HG02840 (cell line): ENCODE data around the gene GDPGP1.
A peak's percentile ranks its signal among the peaks of the same experiment; 100 is the strongest.

Source experiments
- ATAC-seq: cut with Tn5 transposase; IDR thresholded peaks from one replicate; pipeline ENCODE4 v1.9.1; 2021; ENCODE audit warnings: mild to moderate bottlenecking, moderate library complexity, moderate number of reproducible peaks; ENCODE audit not compliant: unreplicated experiment, low FRiP score

GDPGP1 gene

DNA sequence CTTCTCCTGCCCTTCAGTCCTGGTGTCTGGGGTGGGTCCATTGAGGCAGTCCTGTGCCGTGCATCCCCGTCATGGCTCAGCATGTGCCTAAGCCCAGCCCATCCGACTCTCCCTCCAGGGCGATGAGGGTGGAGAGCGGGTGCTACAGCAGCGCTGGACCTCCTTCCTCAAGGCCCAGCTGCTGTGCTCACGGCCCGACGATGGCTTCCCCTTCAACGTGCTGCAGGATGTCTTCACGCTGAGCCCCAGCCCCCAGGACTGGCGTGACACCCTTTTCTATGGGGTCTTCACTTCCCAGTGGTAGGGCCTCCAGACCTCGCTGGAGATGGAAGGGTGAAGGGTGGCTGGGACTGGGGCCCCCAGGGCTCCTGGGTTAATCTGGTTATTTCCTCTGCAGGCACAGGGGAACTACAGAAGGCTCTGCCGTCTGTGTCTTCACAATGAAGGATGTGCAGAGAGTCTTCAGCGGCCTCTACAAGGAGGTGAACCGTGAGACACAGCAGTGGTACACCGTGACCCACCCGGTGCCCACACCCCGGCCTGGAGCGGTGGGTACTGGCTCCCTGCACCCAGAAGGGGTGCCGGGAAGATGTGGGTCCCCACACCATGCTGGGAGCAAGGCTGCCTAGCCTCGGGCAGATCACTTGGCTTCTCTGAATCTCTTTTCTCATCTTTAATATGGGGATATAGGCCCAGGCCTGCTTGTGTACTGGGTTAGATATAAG, 10.4 kb upstream of the GDPGP1 start:
- ATAC-seq = no peak

GRCh38 chr15:90225047-90225446, 9.0 kb upstream of the GDPGP1 start:
- ATAC-seq = no peak

GRCh38 chr15:90225504-90226234, 8.3 kb upstream of the GDPGP1 start:
- ATAC-seq = no peak

DNA sequence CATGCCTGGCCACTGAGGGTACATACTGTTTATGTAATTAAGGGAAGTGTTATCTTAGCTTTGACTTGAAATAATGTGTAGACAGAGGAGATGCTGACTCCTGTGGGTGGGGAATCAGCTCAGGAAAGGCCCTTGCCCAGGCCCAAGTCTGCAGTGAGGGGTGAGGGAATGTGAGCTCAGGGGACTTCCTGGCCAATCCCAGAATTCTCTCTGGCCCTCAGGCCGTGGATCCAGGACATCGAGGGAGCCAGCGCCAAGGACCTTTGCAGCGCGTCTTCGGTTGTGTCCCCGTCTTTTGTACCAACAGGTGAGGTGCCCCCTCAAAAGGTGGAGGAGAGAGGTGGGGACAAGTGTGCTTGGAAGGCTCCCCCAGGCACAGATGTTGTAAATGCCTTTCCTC, 6.7 kb upstream of the GDPGP1 start:
- ATAC-seq = no peak

DNA sequence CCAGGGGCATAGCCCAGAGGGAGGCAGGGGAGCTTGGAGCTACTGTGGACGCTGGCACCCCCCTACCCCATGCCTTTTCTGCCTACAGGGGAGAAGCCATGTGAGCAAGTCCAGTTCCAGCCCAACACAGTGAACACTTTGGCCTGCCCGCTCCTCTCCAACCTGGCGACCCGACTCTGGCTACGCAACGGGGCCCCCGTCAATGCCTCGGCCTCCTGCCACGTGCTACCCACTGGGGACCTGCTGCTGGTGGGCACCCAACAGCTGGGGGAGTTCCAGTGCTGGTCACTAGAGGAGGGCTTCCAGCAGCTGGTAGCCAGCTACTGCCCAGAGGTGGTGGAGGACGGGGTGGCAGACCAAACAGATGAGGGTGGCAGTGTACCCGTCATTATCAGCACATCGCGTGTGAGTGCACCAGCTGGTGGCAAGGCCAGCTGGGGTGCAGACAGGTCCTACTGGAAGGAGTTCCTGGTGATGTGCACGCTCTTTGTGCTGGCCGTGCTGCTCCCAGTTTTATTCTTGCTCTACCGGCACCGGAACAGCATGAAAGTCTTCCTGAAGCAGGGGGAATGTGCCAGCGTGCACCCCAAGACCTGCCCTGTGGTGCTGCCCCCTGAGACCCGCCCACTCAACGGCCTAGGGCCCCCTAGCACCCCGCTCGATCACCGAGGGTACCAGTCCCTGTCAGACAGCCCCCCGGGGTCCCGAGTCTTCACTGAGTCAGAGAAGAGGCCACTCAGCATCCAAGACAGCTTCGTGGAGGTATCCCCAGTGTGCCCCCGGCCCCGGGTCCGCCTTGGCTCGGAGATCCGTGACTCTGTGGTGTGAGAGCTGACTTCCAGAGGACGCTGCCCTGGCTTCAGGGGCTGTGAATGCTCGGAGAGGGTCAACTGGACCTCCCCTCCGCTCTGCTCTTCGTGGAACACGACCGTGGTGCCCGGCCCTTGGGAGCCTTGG, 5.9 kb upstream of the GDPGP1 start:
- no peak for ATAC-seq

- ATAC-seq = no peak
Observed at GRCh38 chr15:90228960-90229359, 5.0 kb upstream of the GDPGP1 start.

DNA sequence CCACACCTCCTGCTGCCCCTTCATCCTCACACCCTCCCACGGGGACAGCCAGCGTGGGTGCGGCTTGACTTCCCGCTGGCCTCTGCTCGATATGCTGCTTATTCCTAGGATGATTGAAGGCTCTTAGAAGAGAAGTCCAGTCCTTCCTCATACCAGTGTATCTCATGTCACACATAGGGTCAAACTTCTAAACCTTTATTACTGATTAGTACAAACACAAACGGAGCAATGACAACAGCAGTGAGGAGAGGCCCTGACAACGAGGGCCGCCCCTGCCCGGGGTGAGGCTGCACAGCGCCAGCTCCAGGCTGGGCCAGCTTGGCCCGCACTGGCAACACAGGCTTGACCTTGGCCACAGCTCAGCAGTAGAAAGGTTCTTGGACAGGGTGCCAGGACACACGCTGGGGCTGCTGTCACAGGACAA, 3.9 kb upstream of the GDPGP1 start:
- no peak for ATAC-seq

GRCh38 chr15:90230610-90231009, 3.4 kb upstream of the GDPGP1 start:
- ATAC-seq = no peak

GRCh38 chr15:90231028-90232017, 2.7 kb upstream of the GDPGP1 start:
- ATAC-seq = no peak

DNA sequence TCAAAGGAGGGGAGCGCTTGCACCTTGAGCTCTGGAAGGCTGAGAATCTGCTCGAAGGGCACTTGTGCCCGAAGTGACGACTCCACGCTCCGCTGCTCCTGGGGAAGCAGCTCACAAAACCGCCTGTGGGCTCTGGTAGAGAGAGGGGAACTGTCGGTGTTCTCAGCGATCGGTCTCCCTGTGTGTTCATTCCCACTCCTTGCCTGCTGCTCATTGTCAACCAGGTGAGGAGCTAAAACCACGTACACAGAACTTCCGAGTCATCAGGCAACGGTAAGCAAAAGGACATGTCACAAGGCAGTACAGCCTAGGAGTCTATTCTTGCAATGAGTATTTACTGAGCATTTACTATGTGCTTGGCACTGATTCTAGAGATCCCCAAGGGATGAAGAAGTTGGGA, 1.8 kb upstream of the GDPGP1 start:
- no peak for ATAC-seq

- no peak for ATAC-seq
Observed at GRCh38 chr15:90232941-90233386, 1.0 kb upstream of the GDPGP1 start.

GRCh38 chr15:90233387-90234095, 468 bp upstream of the GDPGP1 start, which contains the start of gene CIB1:
Gene CIB1, minus strand, starts transcription at chr15:90233941. Its CDS starts 56 bp downstream, at chr15:90233885.
- ATAC-seq = peak; percentile 85

DNA sequence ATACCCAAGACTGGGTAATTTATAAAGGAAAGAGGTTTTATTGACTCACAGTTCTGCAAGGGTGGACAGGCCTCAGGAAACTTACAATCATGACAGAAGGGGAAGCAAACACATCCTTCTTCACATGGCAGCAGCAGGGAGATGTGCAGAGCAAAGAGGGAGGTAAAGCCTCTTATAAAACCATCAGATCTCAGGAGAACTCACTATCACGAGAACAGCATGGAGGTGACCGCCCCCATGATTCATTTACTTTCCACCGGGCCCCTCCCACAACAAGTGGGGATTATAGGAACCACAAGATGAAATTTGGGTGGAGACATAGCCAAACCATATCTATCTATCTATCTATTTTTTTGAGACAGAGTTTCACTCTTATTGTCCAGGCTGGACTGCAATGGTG, 5.4 kb downstream of the GDPGP1 start:
- ATAC-seq = no peak

GRCh38 chr15:90240856-90241255, 6.8 kb downstream of the GDPGP1 start:
- ATAC-seq = no peak

DNA sequence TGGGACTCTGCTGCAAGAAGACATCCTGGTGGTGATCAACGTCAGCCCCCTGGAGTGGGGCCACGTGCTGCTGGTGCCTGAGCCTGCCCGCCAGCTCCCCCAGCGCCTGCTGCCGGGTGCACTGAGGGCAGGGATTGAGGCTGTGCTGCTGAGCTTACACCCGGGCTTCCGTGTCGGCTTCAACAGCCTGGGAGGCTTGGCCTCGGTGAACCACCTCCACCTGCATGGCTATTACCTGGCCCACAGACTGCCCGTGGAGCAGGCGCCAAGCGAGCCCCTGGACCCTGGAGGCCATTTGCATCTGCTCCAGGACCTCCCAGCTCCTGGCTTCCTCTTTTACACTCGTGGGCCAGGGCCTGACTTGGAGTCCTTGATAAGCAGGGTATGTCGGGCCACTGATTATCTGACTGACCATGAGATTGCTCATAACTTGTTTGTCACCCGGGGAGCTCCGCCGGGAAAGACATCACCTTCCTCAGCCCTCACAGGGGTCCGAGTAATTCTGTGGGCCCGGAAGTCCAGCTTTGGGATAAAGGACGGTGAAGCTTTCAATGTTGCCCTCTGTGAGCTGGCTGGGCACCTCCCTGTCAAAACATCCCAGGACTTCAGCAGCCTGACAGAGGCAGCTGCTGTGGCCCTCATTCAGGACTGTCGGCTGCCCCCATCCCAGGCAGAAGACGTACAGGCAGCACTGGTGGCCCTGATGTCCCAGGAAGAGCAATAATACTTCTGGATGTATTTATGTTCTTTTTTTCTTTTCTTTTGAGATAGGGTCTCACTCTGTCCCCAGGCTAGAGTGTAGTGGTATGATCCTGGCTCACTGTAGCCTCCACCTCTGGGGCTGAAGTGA, 7.6 kb downstream of the GDPGP1 start:
- ATAC-seq = no peak

- ATAC-seq = no peak
Observed at GRCh38 chr15:90243943-90244639, 10.1 kb downstream of the GDPGP1 start.

GRCh38 chr15:90248789-90249202, 14.8 kb downstream of the GDPGP1 start:
- no peak for ATAC-seq
